DND-41 (cell line): ENCODE data around the gene DNAH11.

Source experiments
- ATAC-seq: fragments of 200-7000 bp; cut with Tn5 transposase; 3 replicates; pipeline ENCODE4 v1.9.1; 2021; ENCODE audit warnings: low read depth; ENCODE audit not compliant: insufficient read depth
- DNase-seq: peaks from one replicate; pipeline ENCODE4 v3.0.0-alpha.2; 2020
- H2AFZ ChIP-seq: 2 replicates; pipeline ENCODE4 v1.6.0; 2012; ENCODE audit warnings: low read depth, low read length
- H3K27ac ChIP-seq: 2 replicates; pipeline ENCODE4 v1.5.1; 2012; ENCODE audit warnings: low read length, inconsistent platforms
- H3K27me3 ChIP-seq: fragments of 200-600 bp; sonication (generic); 2 replicates; pipeline ENCODE4 v1.6.0; 2012; ENCODE audit warnings: low read length, mild to moderate bottlenecking, inconsistent platforms; ENCODE audit not compliant: insufficient read depth, poor library complexity
- H3K36me3 ChIP-seq: 2 replicates; pipeline ENCODE4 v1.5.1; 2012; ENCODE audit warnings: low read length, inconsistent platforms; ENCODE audit not compliant: insufficient read depth
- H3K4me1 ChIP-seq: 2 replicates; pipeline ENCODE4 v1.5.1; 2012; ENCODE audit warnings: mild to moderate bottlenecking, low read length; ENCODE audit not compliant: insufficient read depth
- H3K4me2 ChIP-seq: 2 replicates; pipeline ENCODE4 v1.6.0; 2012; ENCODE audit warnings: mild to moderate bottlenecking, moderate library complexity, low read length, inconsistent platforms; ENCODE audit not compliant: insufficient read depth
- H3K4me3 ChIP-seq, 2 experiments: fragments of 200-600 bp in 1 of 2; shearing (Covaris generic) in 1 of 2; 2 replicates each; pipeline ENCODE4 v1.5.1; 2012 to 2016; ENCODE audit warnings: inconsistent platforms in 2 of 2, low read length in 2 of 2, mild to moderate bottlenecking in 2 of 2, low read depth in 1 of 2, moderate library complexity in 1 of 2
- H3K79me2 ChIP-seq: 2 replicates; pipeline ENCODE4 v1.6.0; 2012; ENCODE audit warnings: low read length, inconsistent platforms; ENCODE audit not compliant: insufficient read depth
- H3K9ac ChIP-seq: 2 replicates; pipeline ENCODE4 v1.6.0; 2012; ENCODE audit warnings: low read depth, mild to moderate bottlenecking, inconsistent platforms, low read length, moderate library complexity
- H3K9me3 ChIP-seq: 2 replicates; pipeline ENCODE4 v1.5.1; 2012; ENCODE audit warnings: low read length, moderate library complexity, mild to moderate bottlenecking, inconsistent platforms; ENCODE audit not compliant: insufficient read depth, severe bottlenecking
- H4K20me1 ChIP-seq: 2 replicates; pipeline ENCODE4 v1.6.0; 2012; ENCODE audit warnings: low read length; ENCODE audit not compliant: insufficient read depth
- EZH2 ChIP-seq: IDR thresholded peaks from 3 replicates; pipeline ENCODE4 v1.6.1; 2012; ENCODE audit warnings: borderline replicate concordance, low read depth, mild to moderate bottlenecking, moderate library complexity, low read length, inconsistent platforms; ENCODE audit not compliant: severe bottlenecking
- TF ChIP-seq, protein P1 (sequence below): IDR thresholded peaks from 2 replicates; pipeline ENCODE4 v1.5.1; 2012; ENCODE audit warnings: borderline replicate concordance, low read length, moderate library complexity, mild to moderate bottlenecking; ENCODE audit not compliant: poor library complexity, severe bottlenecking; ENCODE audit errors: extremely low read depth

DNAH11 gene

DNA sequence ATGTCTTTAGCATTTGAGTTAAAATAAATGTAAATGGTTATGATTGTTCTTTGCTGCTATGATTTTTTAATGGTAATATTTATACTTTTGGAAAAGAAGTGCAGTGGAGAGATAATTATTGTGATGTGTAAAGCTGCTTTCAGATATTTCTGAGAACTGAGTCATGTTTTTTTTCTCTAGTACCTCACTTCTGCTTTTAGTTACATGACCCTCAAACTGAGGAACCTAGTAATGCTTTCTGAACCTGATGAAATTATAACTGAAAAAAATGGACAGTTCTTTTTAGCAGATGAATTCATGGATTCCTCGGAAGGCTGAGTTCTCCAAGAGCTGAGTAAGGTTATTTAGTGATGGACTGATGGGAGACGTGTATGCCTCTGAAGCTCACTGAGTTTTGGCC, 235.1 kb downstream of the DNAH11 start:
- DNase-seq = no peak
- Histone ChIP-seq H3K79me2 (no peaks in the 10 kb centered on the region), H3K9ac (no peak overlapping the region), H2AFZ (no peak overlapping the region), H3K27me3 (no peaks in the 10 kb centered on the region), H3K4me1 (no peaks in the 10 kb centered on the region), H3K4me3 (no peak overlapping the region), H4K20me1 (no peaks in the 10 kb centered on the region), H3K9me3 (no peaks in the 10 kb centered on the region), H3K4me2 (no peak overlapping the region), H3K36me3 (no peaks in the 10 kb centered on the region), H3K27ac (no peak overlapping the region)
- ATAC-seq = no peak
- no peak for TF ChIP-seq EZH2
- TF ChIP-seq, protein P1, sequence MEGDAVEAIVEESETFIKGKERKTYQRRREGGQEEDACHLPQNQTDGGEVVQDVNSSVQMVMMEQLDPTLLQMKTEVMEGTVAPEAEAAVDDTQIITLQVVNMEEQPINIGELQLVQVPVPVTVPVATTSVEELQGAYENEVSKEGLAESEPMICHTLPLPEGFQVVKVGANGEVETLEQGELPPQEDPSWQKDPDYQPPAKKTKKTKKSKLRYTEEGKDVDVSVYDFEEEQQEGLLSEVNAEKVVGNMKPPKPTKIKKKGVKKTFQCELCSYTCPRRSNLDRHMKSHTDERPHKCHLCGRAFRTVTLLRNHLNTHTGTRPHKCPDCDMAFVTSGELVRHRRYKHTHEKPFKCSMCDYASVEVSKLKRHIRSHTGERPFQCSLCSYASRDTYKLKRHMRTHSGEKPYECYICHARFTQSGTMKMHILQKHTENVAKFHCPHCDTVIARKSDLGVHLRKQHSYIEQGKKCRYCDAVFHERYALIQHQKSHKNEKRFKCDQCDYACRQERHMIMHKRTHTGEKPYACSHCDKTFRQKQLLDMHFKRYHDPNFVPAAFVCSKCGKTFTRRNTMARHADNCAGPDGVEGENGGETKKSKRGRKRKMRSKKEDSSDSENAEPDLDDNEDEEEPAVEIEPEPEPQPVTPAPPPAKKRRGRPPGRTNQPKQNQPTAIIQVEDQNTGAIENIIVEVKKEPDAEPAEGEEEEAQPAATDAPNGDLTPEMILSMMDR = no peak

DNA sequence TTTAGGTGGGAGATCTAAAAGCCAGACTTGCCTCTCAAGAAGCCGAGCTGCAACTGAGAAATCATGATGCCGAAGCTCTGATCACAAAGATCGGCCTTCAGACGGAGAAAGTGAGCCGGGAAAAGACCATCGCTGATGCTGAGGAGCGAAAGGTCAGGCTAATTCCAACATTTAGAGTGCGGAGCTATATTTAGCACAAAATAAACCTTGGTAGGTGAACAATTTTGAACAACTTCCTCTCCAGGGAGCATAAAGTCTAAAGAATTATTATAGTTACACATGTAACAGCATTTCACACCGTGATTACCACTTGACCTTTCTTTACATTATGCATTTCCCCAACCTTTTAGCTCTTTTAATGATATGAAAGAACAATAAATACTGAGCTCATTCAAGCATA, 236.1 kb downstream of the DNAH11 start:
- Histone ChIP-seq H3K9me3 (no peaks in the 10 kb centered on the region), H3K27ac (no peak overlapping the region), H4K20me1 (no peaks in the 10 kb centered on the region), H3K4me1 (no peaks in the 10 kb centered on the region), H3K27me3 (peaks cover 3% of the 10 kb centered on the region), H3K79me2 (no peaks in the 10 kb centered on the region), H3K9ac (no peak overlapping the region), H3K4me2 (no peak overlapping the region), H3K4me3 (no peak overlapping the region), H3K36me3 (no peaks in the 10 kb centered on the region), H2AFZ (no peak overlapping the region)
- no peak for TF ChIP-seq EZH2
- TF ChIP-seq, protein P1 = no peak
- no peak for ATAC-seq
- DNase-seq = no peak

DNA sequence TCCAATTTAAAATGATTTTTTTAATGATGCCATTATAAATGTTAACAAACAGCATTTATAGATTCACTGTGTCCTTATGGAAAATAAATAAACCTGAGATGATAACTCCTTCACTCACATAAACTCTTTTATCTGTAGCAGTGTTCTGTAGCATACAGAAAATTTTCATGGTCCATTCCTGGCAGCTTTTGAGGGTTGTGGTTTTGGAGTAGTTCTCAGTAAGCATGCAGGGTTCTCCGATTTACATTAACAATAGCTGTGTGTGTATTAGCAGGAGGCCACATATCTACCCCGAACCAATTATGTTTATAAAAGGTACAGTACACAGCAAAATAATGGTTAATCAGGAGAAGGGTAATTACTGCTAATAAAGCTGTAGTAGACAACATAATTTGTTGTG, 240.2 kb downstream of the DNAH11 start:
- no peak overlapping the region for H3K9ac ChIP-seq
- peaks cover 3% of the 10 kb centered on the region for H3K27me3 ChIP-seq
- no peaks in the 10 kb centered on the region for H3K36me3 ChIP-seq
- TF ChIP-seq EZH2 = no peak
- TF ChIP-seq, protein P1 = no peak
- H3K79me2 ChIP-seq = no peaks in the 10 kb centered on the region
- H3K4me1 ChIP-seq = no peaks in the 10 kb centered on the region
- DNase-seq (no peak), ATAC-seq (no peak)
- H3K4me2 ChIP-seq = no peak overlapping the region
- H4K20me1 ChIP-seq = no peaks in the 10 kb centered on the region
- no peak overlapping the region for H3K27ac ChIP-seq
- H3K4me3 ChIP-seq = no peak overlapping the region
- no peak overlapping the region for H2AFZ ChIP-seq
- no peaks in the 10 kb centered on the region for H3K9me3 ChIP-seq

DNA sequence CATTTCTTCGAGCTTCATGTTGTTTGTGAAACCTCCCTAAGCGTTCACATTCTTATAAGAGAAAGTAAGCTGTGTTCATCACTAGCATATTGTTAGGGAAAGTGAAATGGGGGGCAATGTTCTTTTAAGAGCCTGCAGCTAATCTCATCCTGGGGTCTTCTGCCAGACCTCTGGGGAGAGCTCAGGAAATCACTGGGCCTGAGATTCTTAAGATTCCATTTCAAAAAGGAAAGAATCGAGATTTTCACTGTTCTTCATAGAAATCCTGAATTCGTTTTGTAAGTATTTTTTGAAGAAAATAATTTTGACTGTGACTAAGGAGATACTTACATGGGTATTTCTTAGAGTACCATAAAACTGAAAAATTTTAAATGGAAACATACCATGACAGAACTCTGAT, 242.2 kb downstream of the DNAH11 start:
- no peak for TF ChIP-seq EZH2
- TF ChIP-seq, protein P1 = no peak
- no peak for ATAC-seq
- H3K27ac ChIP-seq = no peak overlapping the region

More for the DNA sequence above, 242.2 kb downstream of the DNAH11 start:
- H3K36me3 ChIP-seq = no peaks in the 10 kb centered on the region
- H4K20me1 ChIP-seq = no peaks in the 10 kb centered on the region
- no peak overlapping the region for H3K4me3 ChIP-seq
- H3K9me3 ChIP-seq = no peaks in the 10 kb centered on the region
- DNase-seq = no peak
- H3K4me2 ChIP-seq = no peak overlapping the region
- no peaks in the 10 kb centered on the region for H3K4me1 ChIP-seq
- no peaks in the 10 kb centered on the region for H3K79me2 ChIP-seq
- H3K27me3 ChIP-seq = peaks cover 3% of the 10 kb centered on the region
- H2AFZ ChIP-seq = no peak overlapping the region
- H3K9ac ChIP-seq = no peak overlapping the region
